Suprapubic skin (tissue), 3 donors: ENCODE data around the gene GALNT13.

Experiments
- EP300 ChIP-seq: sonication (generic); formaldehyde crosslinking; IDR thresholded peaks from one replicate; pipeline ENCODE4 v1.6.1; 2017; ENCODE audit warnings: antibody characterized with exemption
- TF ChIP-seq, protein P1 (sequence below), 2 donors: fragments of 200-600 bp in 1 of 2; fragments of 450-650 bp in 1 of 2; sonication (generic) in 1 of 2; IDR thresholded peaks; one replicate each; pipeline ENCODE4 v1.5.1; 2016 to 2019; ENCODE audit warnings: antibody characterized with exemption in 2 of 2, mild to moderate bottlenecking in 1 of 2, moderate library complexity in 1 of 2

DNA sequence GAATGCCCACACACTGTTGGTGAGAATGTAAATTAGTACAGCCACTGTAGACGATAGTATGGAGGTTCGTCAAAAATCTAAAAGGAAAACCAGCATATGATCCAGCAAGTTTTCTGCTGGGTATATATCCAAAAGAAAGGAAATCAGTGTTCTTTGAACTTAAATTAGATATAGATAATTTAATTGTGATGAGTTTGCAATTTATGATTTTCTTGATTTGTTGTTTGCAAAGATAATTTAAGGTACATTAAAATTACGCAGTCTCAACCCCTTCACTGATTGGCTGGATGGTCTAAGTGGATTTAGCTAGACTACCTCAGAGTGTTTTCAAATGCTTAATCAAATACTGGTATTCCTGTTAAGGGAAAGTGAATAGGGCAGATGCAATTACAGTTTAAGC is 302.2 kb downstream of the GALNT13 start:
- no peak for TF ChIP-seq EP300
- TF ChIP-seq, protein P1, sequence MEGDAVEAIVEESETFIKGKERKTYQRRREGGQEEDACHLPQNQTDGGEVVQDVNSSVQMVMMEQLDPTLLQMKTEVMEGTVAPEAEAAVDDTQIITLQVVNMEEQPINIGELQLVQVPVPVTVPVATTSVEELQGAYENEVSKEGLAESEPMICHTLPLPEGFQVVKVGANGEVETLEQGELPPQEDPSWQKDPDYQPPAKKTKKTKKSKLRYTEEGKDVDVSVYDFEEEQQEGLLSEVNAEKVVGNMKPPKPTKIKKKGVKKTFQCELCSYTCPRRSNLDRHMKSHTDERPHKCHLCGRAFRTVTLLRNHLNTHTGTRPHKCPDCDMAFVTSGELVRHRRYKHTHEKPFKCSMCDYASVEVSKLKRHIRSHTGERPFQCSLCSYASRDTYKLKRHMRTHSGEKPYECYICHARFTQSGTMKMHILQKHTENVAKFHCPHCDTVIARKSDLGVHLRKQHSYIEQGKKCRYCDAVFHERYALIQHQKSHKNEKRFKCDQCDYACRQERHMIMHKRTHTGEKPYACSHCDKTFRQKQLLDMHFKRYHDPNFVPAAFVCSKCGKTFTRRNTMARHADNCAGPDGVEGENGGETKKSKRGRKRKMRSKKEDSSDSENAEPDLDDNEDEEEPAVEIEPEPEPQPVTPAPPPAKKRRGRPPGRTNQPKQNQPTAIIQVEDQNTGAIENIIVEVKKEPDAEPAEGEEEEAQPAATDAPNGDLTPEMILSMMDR (IDR thresholded peaks at IDR 0.05): no peak
